Natural killer cell treated with Interleukin-12 subunit alpha and Interleukin-12 subunit beta and Interleukin-15 and Interleukin-18, amount 100 ng/mL, for 72 hours (primary cell): ENCODE data around the gene CDH12. TPM values are rescaled to one million over a fixed set of nuclear protein-coding genes. Genes with fewer than 3 reads are reported as not detected.

Experiments used
- ATAC-seq, 2 donors: fragments of 150-1000 bp; cut with Tn5 transposase in 1 of 2; sonication (Bioruptor Pico), chemical (Tn5 transposase) in 1 of 2; 2 replicates each; pipeline ENCODE4 v1.10.0; 2021
- DNase-seq: peaks from one replicate; pipeline ENCODE4 v3.0.0; 2022; ENCODE audit warnings: low spot score
- H3K27ac Mint-ChIP-seq, 2 donors: 1 replicate in 1 of 2; 2 replicates in 1 of 2; pipeline ENCODE4 v1.8.0; 2022; ENCODE audit warnings: mixed read lengths in 2 of 2, mild to moderate bottlenecking in 1 of 2, moderate library complexity in 1 of 2
- H3K27me3 Mint-ChIP-seq, 2 donors: 1 replicate in 1 of 2; 2 replicates in 1 of 2; pipeline ENCODE4 v1.8.0; 2022; ENCODE audit warnings: mixed read lengths in 2 of 2
- H3K36me3 Mint-ChIP-seq: one replicate; pipeline ENCODE4 v1.8.0; 2022; ENCODE audit warnings: mixed read lengths
- H3K4me1 Mint-ChIP-seq, 2 donors: 1 replicate in 1 of 2; 2 replicates in 1 of 2; pipeline ENCODE4 v1.8.0; 2022; ENCODE audit warnings: low read depth in 2 of 2, mixed read lengths in 2 of 2, mild to moderate bottlenecking in 1 of 2
- H3K4me3 Mint-ChIP-seq: one replicate; pipeline ENCODE4 v1.8.0; 2022; ENCODE audit warnings: mixed read lengths
- H3K9me3 Mint-ChIP-seq: 2 replicates; pipeline ENCODE4 v1.8.0; 2022; ENCODE audit warnings: mixed read lengths
- total RNA-seq, 2 donors: library from RNA; stranded (reverse); gene quantifications; one replicate each; pipeline ENCODE4 v1.2.3, GENCODE V29; 2022

CDH12 gene
- total RNA-seq, 2 donors from 2014 or later: not detected

GRCh38 chr5:22109315-22109714, 743.8 kb downstream of the CDH12 start:
- H3K36me3 Mint-ChIP-seq: no peaks in the 10 kb centered on the region
- no peak overlapping the region for H3K27ac Mint-ChIP-seq
- ATAC-seq (no peak), DNase-seq (no peak)
- no peaks in the 10 kb centered on the region for H3K27me3 Mint-ChIP-seq
- no peaks in the 10 kb centered on the region for H3K9me3 Mint-ChIP-seq
- H3K4me3 Mint-ChIP-seq: no peak overlapping the region
- H3K4me1 Mint-ChIP-seq: no peaks in the 10 kb centered on the region

GRCh38 chr5:22108545-22108944, 744.6 kb downstream of the CDH12 start:
- ATAC-seq: no peak
- Mint-ChIP-seq H3K9me3 (no peaks in the 10 kb centered on the region), H3K27me3 (no peaks in the 10 kb centered on the region), H3K27ac (no peak overlapping the region), H3K4me3 (no peak overlapping the region), H3K4me1 (no peaks in the 10 kb centered on the region), H3K36me3 (no peaks in the 10 kb centered on the region)
- no peak for DNase-seq

GRCh38 chr5:22102823-22103359, 750.3 kb downstream of the CDH12 start:
- DNase-seq (no peak), ATAC-seq (no peak)

GRCh38 chr5:22088517-22088916, 764.6 kb downstream of the CDH12 start:
- ATAC-seq (no peak), DNase-seq (no peak)
- Mint-ChIP-seq H3K27ac (no peak overlapping the region), H3K4me3 (no peak overlapping the region), H3K36me3 (no peaks in the 10 kb centered on the region), H3K4me1 (no peaks in the 10 kb centered on the region), H3K9me3 (peaks cover 15% of the 10 kb centered on the region), H3K27me3 (no peaks in the 10 kb centered on the region)

More at GRCh38 chr5:22102823-22103359, 750.3 kb downstream of the CDH12 start:
- Mint-ChIP-seq H3K36me3 (no peaks in the 10 kb centered on the region), H3K4me3 (no peak overlapping the region), H3K27ac (no peak overlapping the region), H3K27me3 (no peaks in the 10 kb centered on the region), H3K9me3 (peaks cover 3% of the 10 kb centered on the region), H3K4me1 (no peaks in the 10 kb centered on the region)

DNA sequence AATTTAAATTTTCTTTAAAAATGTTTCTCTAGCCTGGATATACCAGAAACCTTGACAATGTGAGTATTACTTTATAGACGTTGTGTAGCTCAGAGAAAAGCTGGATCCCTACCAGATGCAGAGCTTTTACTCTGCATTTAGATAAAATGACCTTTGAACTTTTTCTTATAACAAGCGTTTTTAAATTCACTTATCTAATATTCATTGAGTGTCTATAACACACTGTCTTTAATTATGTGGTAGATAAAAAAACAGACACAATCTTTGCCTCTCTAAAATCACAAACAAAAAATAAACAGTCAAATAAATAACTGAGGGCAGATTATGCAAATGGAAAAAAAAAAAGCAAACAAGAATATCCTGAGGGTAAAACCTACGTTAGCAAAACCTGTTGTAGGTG, 773.6 kb downstream of the CDH12 start:
- ATAC-seq (no peak), DNase-seq (no peak)
- peaks cover 9% of the 10 kb centered on the region for H3K9me3 Mint-ChIP-seq
- no peaks in the 10 kb centered on the region for H3K27me3 Mint-ChIP-seq
- no peak overlapping the region for H3K4me3 Mint-ChIP-seq
- H3K4me1 Mint-ChIP-seq: no peaks in the 10 kb centered on the region
- no peaks in the 10 kb centered on the region for H3K36me3 Mint-ChIP-seq
- no peak overlapping the region for H3K27ac Mint-ChIP-seq

DNA sequence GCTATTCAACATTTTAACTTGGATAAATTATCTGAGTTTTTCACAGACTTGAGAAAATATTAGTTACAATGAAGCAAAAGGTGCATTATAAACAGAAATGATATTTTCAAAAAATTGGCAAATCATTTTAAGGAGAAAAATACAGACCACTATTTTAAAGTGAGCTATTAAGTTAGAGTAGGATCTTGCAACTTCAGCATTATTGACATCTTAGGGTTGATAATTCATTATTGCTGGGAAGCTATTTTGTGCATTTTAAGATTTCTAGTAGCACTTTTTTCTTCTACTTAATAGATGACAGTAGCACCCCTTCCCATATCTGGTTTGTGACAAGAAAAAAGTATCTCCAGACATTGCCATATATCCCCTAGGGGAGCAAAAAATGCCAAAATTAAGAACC, 774.1 kb downstream of the CDH12 start:
- no peak overlapping the region for H3K27ac Mint-ChIP-seq
- no peaks in the 10 kb centered on the region for H3K27me3 Mint-ChIP-seq
- no peak for DNase-seq
- no peaks in the 10 kb centered on the region for H3K36me3 Mint-ChIP-seq
- H3K4me3 Mint-ChIP-seq: no peak overlapping the region
- ATAC-seq: no peak
- no peaks in the 10 kb centered on the region for H3K4me1 Mint-ChIP-seq
- H3K9me3 Mint-ChIP-seq: peaks cover 14% of the 10 kb centered on the region

DNA sequence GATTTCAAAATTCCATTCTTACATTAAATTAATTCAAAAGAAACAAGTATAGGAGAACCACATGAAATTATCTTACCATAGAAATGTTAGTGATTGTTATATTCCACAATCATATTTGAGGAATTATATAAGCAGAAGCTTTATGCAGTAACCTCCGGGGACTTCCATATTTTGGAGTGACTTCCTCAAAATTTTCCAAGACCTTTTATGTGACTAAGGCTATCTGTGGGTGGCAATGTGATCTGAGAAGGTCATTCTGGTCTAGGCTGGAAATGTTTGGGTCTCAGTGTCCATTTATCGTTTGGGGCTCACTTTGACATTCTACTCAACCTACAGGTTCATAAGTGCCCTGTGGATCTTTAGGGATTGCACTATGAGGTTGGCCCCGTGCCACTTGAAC, 776.6 kb downstream of the CDH12 start:
- peaks cover 13% of the 10 kb centered on the region for H3K9me3 Mint-ChIP-seq
- no peaks in the 10 kb centered on the region for H3K36me3 Mint-ChIP-seq
- H3K27me3 Mint-ChIP-seq: no peaks in the 10 kb centered on the region
- H3K4me1 Mint-ChIP-seq: no peaks in the 10 kb centered on the region
- ATAC-seq (no peak), DNase-seq (no peak)
- no peak overlapping the region for H3K27ac Mint-ChIP-seq
- no peak overlapping the region for H3K4me3 Mint-ChIP-seq

- no peaks in the 10 kb centered on the region for H3K4me1 Mint-ChIP-seq
- H3K36me3 Mint-ChIP-seq: no peaks in the 10 kb centered on the region
- H3K9me3 Mint-ChIP-seq: peaks cover 21% of the 10 kb centered on the region
- DNase-seq: no peak
- no peaks in the 10 kb centered on the region for H3K27me3 Mint-ChIP-seq
- ATAC-seq: no peak
- H3K4me3 Mint-ChIP-seq: no peak overlapping the region
- H3K27ac Mint-ChIP-seq: no peak overlapping the region
Observed at GRCh38 chr5:22070186-22070728, 782.9 kb downstream of the CDH12 start.

GRCh38 chr5:22063717-22064116, 789.4 kb downstream of the CDH12 start:
- Mint-ChIP-seq H3K36me3 (no peaks in the 10 kb centered on the region), H3K27ac (no peak overlapping the region), H3K27me3 (no peaks in the 10 kb centered on the region), H3K4me3 (no peak overlapping the region), H3K4me1 (no peaks in the 10 kb centered on the region), H3K9me3 (peaks cover 19% of the 10 kb centered on the region)
- ATAC-seq (no peak), DNase-seq (no peak)

- DNase-seq (no peak), ATAC-seq (no peak)
- no peaks in the 10 kb centered on the region for H3K36me3 Mint-ChIP-seq
- H3K4me1 Mint-ChIP-seq: no peaks in the 10 kb centered on the region
- H3K27me3 Mint-ChIP-seq: no peaks in the 10 kb centered on the region
- no peak overlapping the region for H3K4me3 Mint-ChIP-seq
- peaks cover 13% of the 10 kb centered on the region for H3K9me3 Mint-ChIP-seq
- no peak overlapping the region for H3K27ac Mint-ChIP-seq
Observed at GRCh38 chr5:22058620-22059019, 794.5 kb downstream of the CDH12 start.

DNA sequence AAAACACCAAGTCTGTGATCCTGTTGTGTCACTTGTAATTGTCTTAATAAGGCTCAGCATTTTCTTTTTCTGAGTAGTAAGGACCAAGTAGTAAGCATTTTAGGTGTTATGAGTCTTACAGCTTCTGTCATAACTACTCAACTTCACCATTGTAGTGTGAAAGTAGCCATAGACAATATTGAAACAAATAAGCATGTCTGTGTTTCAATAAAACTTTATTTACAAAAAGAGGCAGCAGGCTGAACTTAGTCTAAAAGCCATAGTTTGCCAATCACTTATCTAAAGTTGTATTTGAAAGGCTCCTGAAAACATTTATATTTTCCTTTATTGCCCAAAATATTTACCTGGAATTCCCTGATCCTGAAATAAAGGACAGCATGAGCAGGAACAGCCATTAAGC, 796.1 kb downstream of the CDH12 start:
- Mint-ChIP-seq H3K27me3 (no peaks in the 10 kb centered on the region), H3K4me1 (no peaks in the 10 kb centered on the region), H3K4me3 (no peak overlapping the region)

DNA sequence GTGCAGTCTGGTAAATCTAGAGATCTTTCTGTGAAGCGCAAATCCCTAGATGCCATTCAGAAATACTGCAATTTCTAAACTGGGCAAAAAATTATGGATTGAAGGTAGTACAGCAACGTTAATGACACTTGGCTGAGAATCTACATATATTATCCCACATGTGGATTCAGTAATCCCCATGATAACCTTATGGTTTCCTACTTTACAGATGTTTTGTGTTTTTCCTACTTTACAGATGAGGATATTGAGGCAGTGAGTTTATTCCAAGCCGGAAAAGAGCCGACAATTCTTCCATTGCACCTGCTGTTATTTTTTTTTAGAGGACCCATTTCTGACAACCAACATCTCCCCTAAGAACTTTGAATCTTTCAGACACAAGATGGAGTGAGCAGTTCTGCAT, 796.5 kb downstream of the CDH12 start:
- no peaks in the 10 kb centered on the region for H3K4me1 Mint-ChIP-seq
- no peaks in the 10 kb centered on the region for H3K27me3 Mint-ChIP-seq
- peaks cover 14% of the 10 kb centered on the region for H3K9me3 Mint-ChIP-seq
- no peak overlapping the region for H3K4me3 Mint-ChIP-seq
- ATAC-seq: no peak
- H3K27ac Mint-ChIP-seq: no peak overlapping the region
- no peak for DNase-seq
- H3K36me3 Mint-ChIP-seq: peaks cover 4% of the 10 kb centered on the region

More for the DNA sequence above, 796.1 kb downstream of the CDH12 start:
- no peak for ATAC-seq
- no peak for DNase-seq
- Mint-ChIP-seq H3K27ac (no peak overlapping the region), H3K36me3 (peaks cover 4% of the 10 kb centered on the region), H3K9me3 (peaks cover 18% of the 10 kb centered on the region)

- H3K36me3 Mint-ChIP-seq: peaks cover 12% of the 10 kb centered on the region
- DNase-seq: no peak
- no peak for ATAC-seq
- H3K9me3 Mint-ChIP-seq: peaks cover 19% of the 10 kb centered on the region
- H3K27ac Mint-ChIP-seq: no peak overlapping the region
- H3K4me3 Mint-ChIP-seq: no peak overlapping the region
- no peaks in the 10 kb centered on the region for H3K4me1 Mint-ChIP-seq
- no peaks in the 10 kb centered on the region for H3K27me3 Mint-ChIP-seq
Observed at GRCh38 chr5:22053195-22053594, 799.9 kb downstream of the CDH12 start.

GRCh38 chr5:22051881-22052280, 801.3 kb downstream of the CDH12 start:
- DNase-seq (no peak), ATAC-seq (no peak)
- H3K4me3 Mint-ChIP-seq: no peak overlapping the region
- H3K27ac Mint-ChIP-seq: no peak overlapping the region
- H3K9me3 Mint-ChIP-seq: peaks cover 23% of the 10 kb centered on the region
- H3K27me3 Mint-ChIP-seq: no peaks in the 10 kb centered on the region
- no peaks in the 10 kb centered on the region for H3K4me1 Mint-ChIP-seq
- H3K36me3 Mint-ChIP-seq: peaks cover 12% of the 10 kb centered on the region

DNA sequence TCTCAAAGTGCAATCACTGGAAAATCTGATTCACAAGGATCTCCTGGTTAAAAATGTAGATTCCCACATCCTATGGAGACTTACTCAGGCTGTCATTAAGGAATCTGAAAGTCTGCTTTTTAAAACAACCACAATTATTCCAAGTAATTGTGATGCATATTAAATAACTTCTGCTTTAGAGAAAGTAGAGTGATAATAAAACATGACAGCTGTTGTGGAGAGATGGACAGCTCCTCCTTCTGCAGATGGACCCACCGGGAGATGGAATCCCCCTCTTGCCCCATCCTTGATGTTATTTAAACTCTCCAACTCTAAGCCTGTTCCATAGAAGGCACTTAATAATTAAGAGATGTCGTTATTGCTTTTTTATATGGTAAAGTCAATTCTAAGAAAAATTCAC, 802.2 kb downstream of the CDH12 start:
- no peaks in the 10 kb centered on the region for H3K27me3 Mint-ChIP-seq
- peaks cover 12% of the 10 kb centered on the region for H3K36me3 Mint-ChIP-seq
- peaks cover 18% of the 10 kb centered on the region for H3K9me3 Mint-ChIP-seq
- H3K4me3 Mint-ChIP-seq: no peak overlapping the region
- ATAC-seq (no peak), DNase-seq (no peak)
- no peak overlapping the region for H3K27ac Mint-ChIP-seq
- H3K4me1 Mint-ChIP-seq: no peaks in the 10 kb centered on the region
